H1 (cell line): Measurements from ENCODE around the gene CNST. TPM values are rescaled to one million over a fixed set of nuclear protein-coding genes. Genes with fewer than 3 reads are reported as not detected.

Source experiments
- CTCF ChIA-PET: fragments of 300-600 bp; sonication (Branson Sonifier 250); formaldehyde crosslinking; loops from one replicate; lab custom pipeline; 2021; ENCODE audit not compliant: partially characterized antibody; lab: Charles Lee
- POLR2A ChIA-PET: fragments of 300-600 bp; sonication (Branson Sonifier 250); formaldehyde crosslinking; loops from one replicate; lab custom pipeline; 2021; ENCODE audit warnings: inconsistent platforms; ENCODE audit not compliant: partially characterized antibody; lab: Charles Lee
- DNase-seq, 2 experiments: peaks; one replicate each; pipeline versions ENCODE4 v3.0.0 to v3.0.0-alpha.2; 2010 to 2022; ENCODE audit warnings: low spot score in 2 of 2, low read depth in 1 of 2, mixed read lengths in 1 of 2
- FAIRE-seq: peaks from 2 replicates; lab custom pipeline; 2011; peaks lifted over from hg19 to GRCh38; lab: Jason Lieb, UNC
- H2AFZ ChIP-seq: 2 replicates; pipeline ENCODE4 v1.8.1; 2012; ENCODE audit warnings: low read length, inconsistent platforms
- H2AK5ac ChIP-seq: 2 replicates; pipeline ENCODE4 v1.6.1; 2013; ENCODE audit warnings: low read depth, low read length
- H2BK120ac ChIP-seq: replicated peaks from 2 replicates; pipeline ENCODE3; 2013; ENCODE audit warnings: low read depth, low read length, inconsistent platforms
- H2BK12ac ChIP-seq: 2 replicates; pipeline ENCODE4 v1.6.1; 2013; ENCODE audit warnings: low read depth, low read length
- H2BK15ac ChIP-seq: 2 replicates; pipeline ENCODE4 v1.6.1; 2013; ENCODE audit warnings: low read length
- H2BK20ac ChIP-seq: 2 replicates; pipeline ENCODE4 v1.6.1; 2013; ENCODE audit warnings: low read length
- H2BK5ac ChIP-seq: 2 replicates; pipeline ENCODE4 v1.6.1; 2013; ENCODE audit warnings: low read depth, low read length
- H3K14ac ChIP-seq: 2 replicates; pipeline ENCODE4 v1.6.1; 2013; ENCODE audit warnings: inconsistent platforms; ENCODE audit not compliant: insufficient read length
- H3K18ac ChIP-seq: 2 replicates; pipeline ENCODE4 v1.6.1; 2013; ENCODE audit warnings: low read length; ENCODE audit errors: extremely low read depth
- H3K23ac ChIP-seq: 2 replicates; pipeline ENCODE4 v1.6.1; 2013; ENCODE audit warnings: inconsistent platforms; ENCODE audit not compliant: insufficient read length
- H3K23me2 ChIP-seq: 2 replicates; pipeline ENCODE4 v1.6.1; 2013; ENCODE audit warnings: low read depth, low read length
- H3K27ac ChIP-seq: 2 replicates; pipeline ENCODE4 v1.6.1; 2011; ENCODE audit warnings: low read depth, low read length, inconsistent platforms
- H3K27me3 ChIP-seq, 4 experiments: replicated peaks in 1 of 4; 1 replicate in 1 of 4; 2 replicates in 3 of 4; pipeline versions ENCODE4 v1.6.1 to v1.8.1; 2011 to 2013; ENCODE audit warnings: low read length in 3 of 4, mild to moderate bottlenecking in 3 of 4, inconsistent platforms in 2 of 4, mixed read lengths in 2 of 4, moderate library complexity in 1 of 4; ENCODE audit not compliant: control insufficient read depth in 3 of 4, insufficient read depth in 3 of 4; ENCODE audit errors: extremely low read depth in 1 of 4
- H3K36me3 ChIP-seq, 4 experiments: 2 replicates each; pipeline versions ENCODE4 v1.6.1 to v1.8.1; 2011 to 2013; ENCODE audit warnings: mild to moderate bottlenecking in 4 of 4, low read length in 3 of 4, moderate library complexity in 2 of 4, control low read depth in 1 of 4, inconsistent platforms in 1 of 4; ENCODE audit not compliant: insufficient read depth in 4 of 4, control insufficient read depth in 2 of 4
- H3K4ac ChIP-seq: replicated peaks from 2 replicates; pipeline ENCODE3; 2013; ENCODE audit warnings: low read length, low read depth, mixed read lengths, inconsistent platforms; ENCODE audit not compliant: insufficient read length
- H3K4me1 ChIP-seq, 4 experiments: replicated peaks in 1 of 4; 1 replicate in 1 of 4; 2 replicates in 3 of 4; pipeline versions ENCODE4 v1.6.1 to v1.8.1; 2011 to 2013; ENCODE audit warnings: low read length in 3 of 4, inconsistent platforms in 2 of 4, mixed read lengths in 1 of 4; ENCODE audit not compliant: insufficient read depth in 4 of 4, control insufficient read depth in 3 of 4
- H3K4me2 ChIP-seq, 2 experiments: 2 replicates each; pipeline versions ENCODE4 v1.6.1 to v1.8.1; 2011 to 2013; ENCODE audit warnings: low read depth in 2 of 2, low read length in 2 of 2, control low read depth in 1 of 2, inconsistent platforms in 1 of 2, mild to moderate bottlenecking in 1 of 2; ENCODE audit not compliant: insufficient read depth in 1 of 2
- H3K4me3 ChIP-seq, 4 experiments: fragments of 200-600, 300-600 bp in 1 of 4; sonication (generic), shearing (Covaris generic), sonication (Bioruptor Twin) in 1 of 4; 2 replicates each; pipeline versions ENCODE4 v1.5.1 to v1.8.1; 2011 to 2016; ENCODE audit warnings: low read length in 4 of 4, low read depth in 3 of 4, control low read depth in 2 of 4, inconsistent platforms in 2 of 4, mild to moderate bottlenecking in 2 of 4, mixed read lengths in 1 of 4, moderate library complexity in 1 of 4; ENCODE audit not compliant: insufficient read depth in 2 of 4; ENCODE audit errors: extremely low read depth in 1 of 4
- H3K56ac ChIP-seq: replicated peaks from 2 replicates; pipeline ENCODE3; 2013; ENCODE audit warnings: low read depth, mild to moderate bottlenecking, mixed read lengths, low read length, inconsistent platforms; ENCODE audit not compliant: insufficient read length
- H3K79me1 ChIP-seq: 2 replicates; pipeline ENCODE4 v1.6.1; 2013; ENCODE audit warnings: low read depth, low read length, control low read depth
- H3K79me2 ChIP-seq, 2 experiments: 2 replicates each; pipeline versions ENCODE4 v1.6.1 to v1.8.1; 2012 to 2013; ENCODE audit warnings: low read length in 2 of 2, mild to moderate bottlenecking in 2 of 2, inconsistent platforms in 1 of 2; ENCODE audit not compliant: insufficient read depth in 2 of 2, control insufficient read depth in 1 of 2
- H3K9ac ChIP-seq, 4 experiments: replicated peaks in 1 of 4; 1 replicate in 1 of 4; 2 replicates in 3 of 4; pipeline versions ENCODE4 v1.6.1 to v1.8.1; 2011 to 2013; ENCODE audit warnings: low read depth in 3 of 4, low read length in 3 of 4, control low read depth in 2 of 4, mild to moderate bottlenecking in 2 of 4, moderate library complexity in 2 of 4, inconsistent platforms in 1 of 4; ENCODE audit errors: extremely low read depth in 1 of 4
- H3K9me3 ChIP-seq, 2 experiments: 2 replicates each; pipeline versions ENCODE4 v1.6.1 to v1.8.1; 2012 to 2013; ENCODE audit warnings: mild to moderate bottlenecking in 2 of 2, moderate library complexity in 2 of 2, control low read depth in 1 of 2, inconsistent platforms in 1 of 2, low read depth in 1 of 2, low read length in 1 of 2, mixed read lengths in 1 of 2; ENCODE audit not compliant: insufficient read depth in 2 of 2
- H4K20me1 ChIP-seq, 2 experiments: replicated peaks in 1 of 2; 2 replicates each; pipeline versions ENCODE3 to v1.8.1; 2011 to 2013; ENCODE audit warnings: inconsistent platforms in 2 of 2, low read length in 2 of 2, mild to moderate bottlenecking in 1 of 2; ENCODE audit not compliant: insufficient read depth in 2 of 2, control insufficient read depth in 1 of 2
- H4K5ac ChIP-seq: 2 replicates; pipeline ENCODE4 v1.6.1; 2013; ENCODE audit warnings: low read length, low read depth, mixed read lengths, inconsistent platforms; ENCODE audit not compliant: insufficient read length
- H4K8ac ChIP-seq: 2 replicates; pipeline ENCODE4 v1.8.0; 2013; ENCODE audit warnings: mild to moderate bottlenecking, moderate library complexity, low read length, inconsistent platforms; ENCODE audit not compliant: insufficient read depth; ENCODE audit errors: extremely low read depth
- H4K91ac ChIP-seq: replicated peaks from 2 replicates; pipeline ENCODE3; 2013; ENCODE audit warnings: low read length, mixed read lengths, inconsistent platforms; ENCODE audit not compliant: insufficient read length
- E2F6 ChIP-seq: IDR thresholded peaks from 2 replicates; pipeline ENCODE4 v1.6.1; 2012; ENCODE audit warnings: inconsistent platforms
- FOSL1 ChIP-seq: IDR thresholded peaks from 2 replicates; pipeline ENCODE4 v1.6.1; 2011; ENCODE audit warnings: mild to moderate bottlenecking, low read depth, low read length, moderate library complexity; ENCODE audit not compliant: insufficient read depth
- GTF2F1 ChIP-seq: IDR thresholded peaks from 2 replicates; pipeline ENCODE4 v1.6.1; 2012; ENCODE audit warnings: low read depth, low read length, improper control_type of control experiment, borderline replicate concordance
- HDAC2 ChIP-seq, 2 experiments: fragments of 300-600 bp in 1 of 2; sonication (generic) in 1 of 2; IDR thresholded peaks; 2 replicates each; pipeline ENCODE4 v1.6.1; 2011 to 2012; ENCODE audit warnings: low read depth in 2 of 2, low read length in 2 of 2, mild to moderate bottlenecking in 2 of 2, moderate library complexity in 2 of 2, borderline replicate concordance in 1 of 2, inconsistent platforms in 1 of 2
- KDM4A ChIP-seq: IDR thresholded peaks from one replicate; pipeline ENCODE4 v1.7.1; 2012; ENCODE audit warnings: low read depth, mild to moderate bottlenecking, moderate library complexity, low read length, inconsistent platforms; ENCODE audit not compliant: severe bottlenecking
- NRF1 ChIP-seq: IDR thresholded peaks from 2 replicates; pipeline ENCODE4 v1.6.1; 2011; ENCODE audit warnings: mild to moderate bottlenecking, low read depth, low read length, improper control_type of control experiment
- PHF8 ChIP-seq: fragments of 200-600 bp; sonication (generic); conservative IDR thresholded peaks from 2 replicates; pipeline ENCODE4 v1.7.1; 2012; ENCODE audit warnings: low read depth, mild to moderate bottlenecking, inconsistent platforms, low read length, moderate library complexity
- RXRA ChIP-seq: IDR thresholded peaks from 2 replicates; pipeline ENCODE4 v1.6.1; 2011; ENCODE audit warnings: low read depth, mild to moderate bottlenecking, low read length, moderate library complexity; ENCODE audit not compliant: insufficient read depth
- TAF7 ChIP-seq: optimal IDR thresholded peaks from 2 replicates; pipeline ENCODE3; 2011; ENCODE audit warnings: low read depth, mild to moderate bottlenecking, inconsistent platforms, low read length, moderate library complexity, borderline replicate concordance
- WGBS, 2 experiments: shearing (Covaris generic) in 1 of 2; methylation state at CpG; one replicate each; pipeline versions ENCODE4 v1.1.6 to v1.1.7; 2013 to 2015; ENCODE audit warnings: low lambda C conversion rate in 2 of 2, mixed read lengths in 2 of 2, inconsistent platforms in 1 of 2, low coverage in 1 of 2, missing lambda C conversion rate in 1 of 2; ENCODE audit not compliant: insufficient replicate concordance in 2 of 2, insufficient coverage in 1 of 2, insufficient read length in 1 of 2; ENCODE audit errors: extremely low coverage in 1 of 2, missing lambda C conversion rate in 1 of 2; 5-methylcytosine and 5-hydroxymethylcytosine counted together
- polyA plus RNA-seq, 7 experiments: library from polyadenylated mRNA; depleted of rRNA in 3 of 7; stranded (reverse) in 5 of 7; unstranded in 2 of 7; fragments of >200 nt in 5 of 7; fragments of 200-250 nt in 2 of 7; gene quantifications; 1 replicate in 5 of 7; 2 replicates in 1 of 7; 4 replicates in 1 of 7; pipeline versions ENCODE4 v1.2.1 to v1.2.3, GENCODE V29; 2011 to 2013; ENCODE audit warnings: missing spikeins in 2 of 7, mixed read lengths in 2 of 7
- total RNA-seq: library from RNA; stranded (reverse); fragmentation: NEBNext Ultra II Directional; extraction: Animal tissue kit (Norgen Biotek cat#: 25700); gene quantifications from 2 replicates; pipeline ENCODE4 v1.2.1, GENCODE V29; 2021

The CNST gene
- total and polyA plus RNA-seq, 2 of the 8 experiments (the other 6 are each of a cell fraction or from before 2014, with no cell fraction given) = 5.3 to 21.3 TPM

DNA sequence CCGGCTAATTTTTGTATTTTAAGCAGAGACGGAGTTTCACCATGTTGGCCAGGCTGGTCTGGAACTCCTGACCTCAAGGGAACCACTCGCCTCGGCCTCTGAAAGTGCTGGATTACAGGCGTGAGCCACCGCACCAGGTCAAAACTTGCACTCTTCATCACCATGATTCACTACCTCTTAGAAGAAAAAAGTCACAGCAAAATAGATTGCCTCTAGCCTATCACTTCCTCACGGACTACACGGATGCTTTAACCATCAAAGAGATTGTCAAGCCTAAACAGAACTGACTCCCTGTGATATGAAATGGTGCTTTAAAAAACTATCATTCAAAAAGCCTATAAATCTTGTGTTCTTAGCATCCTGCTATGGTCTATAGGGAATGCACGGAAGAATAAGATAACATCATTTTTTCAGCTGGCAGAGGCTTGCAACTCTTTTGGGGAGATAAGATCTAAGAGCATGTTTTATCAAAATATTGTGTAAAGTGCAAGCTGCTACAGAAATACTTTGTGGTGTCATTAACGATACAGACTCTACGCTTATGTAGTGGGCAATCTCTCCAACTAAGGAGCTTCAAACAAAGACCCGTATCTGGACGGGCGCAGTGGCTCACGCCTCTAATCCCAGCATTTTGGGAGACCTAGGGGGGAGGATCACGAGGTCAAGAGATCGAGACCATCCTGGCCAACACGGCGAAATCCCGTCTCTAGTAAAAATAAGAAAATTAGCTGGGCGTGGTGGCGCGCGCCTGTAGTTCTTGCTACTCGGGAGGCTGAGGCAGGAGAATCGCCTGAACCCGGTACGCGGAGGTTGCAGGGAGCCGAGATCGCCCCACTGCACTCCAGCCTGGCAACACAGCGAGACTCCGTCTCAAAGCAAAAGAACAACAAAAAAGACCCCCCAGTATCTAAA is 1.2 kb upstream of the CNST start:
- Histone ChIP-seq H2BK20ac (no peak overlapping the region), H4K20me1 (peaks cover 0 to under 1% of the 10 kb centered on the region in 2 experiments), H4K91ac (no peak overlapping the region), H3K27me3 (no peaks in the 10 kb centered on the region), H3K14ac (no peak overlapping the region), H2BK5ac (no peak overlapping the region; the same call in 1 of the 2 replicates), H3K23me2 (no peaks in the 10 kb centered on the region), H2AK5ac (no peak overlapping the region), H2BK12ac (no peak overlapping the region), H3K4me1 (peaks cover 0 to 5% (median 2%) of the 10 kb centered on the region in 4 experiments; a peak in 2 of 7 replicates), H3K18ac (no peak overlapping the region), H3K9me3 (no peaks in the 10 kb centered on the region), H3K79me1 (no peaks in the 10 kb centered on the region; the same call in 1 of the 2 replicates), H3K9ac (peak overlapping the region; percentile 51 to 84 (median 74); a peak in 6 of 7 replicates), H2AFZ (0 out of 2 replicates have a peak overlapping the region, but pooled peaks have one; percentile 81), H3K23ac (no peak overlapping the region), H3K4me3 (peak overlapping the region; percentile 81 to 98 (median 96)), H3K4ac (no peak overlapping the region), H3K27ac (peak overlapping the region; percentile 66; the same call in 1 of the 2 replicates), H3K36me3 (peaks cover 0 to 11% (median 6%) of the 10 kb centered on the region in 4 experiments; a peak in 5 of 8 replicates), H3K56ac (no peak overlapping the region), H4K8ac (no peak overlapping the region), H4K5ac (no peak overlapping the region), H3K79me2 (peaks cover 7 to 68% of the 10 kb centered on the region in 2 experiments), H2BK120ac (no peak overlapping the region), H3K4me2 (peak overlapping the region; percentile 62 to 71), H2BK15ac (no peak overlapping the region)
- WGBS, 2 experiments = 63% methylated on average over 33 of the region's 33 CpGs; no CpG with 5 or more reads in 1 of the 2 experiments
- DNase-seq (no peak), FAIRE-seq (no peak)
- CTCF ChIA-PET = interaction anchor here (0.8 to 2.1 kb wide), 2 partner anchors 33 to 35 kb away, joined by 3 to 6 read pairs; no protein-coding TSS in a partner anchor
- no peak for TF ChIP-seq PHF8
- TF ChIP-seq NRF1 = no peak
- TF ChIP-seq GTF2F1 = no peak
- no peak for TF ChIP-seq FOSL1
- TF ChIP-seq HDAC2 (IDR thresholded peaks at IDR 0.05; ENCODE audit: borderline replicate concordance in 1 of 2, low read depth in 2 of 2, low read length in 2 of 2) = 0 out of 4 replicates have a peak, but pooled peaks of 1 of the 2 experiments have one; percentile 10
- no peak for TF ChIP-seq TAF7
- no peak for TF ChIP-seq E2F6
- no peak for TF ChIP-seq RXRA
- TF ChIP-seq KDM4A = no peak
- POLR2A ChIA-PET = interaction anchor here (1.1 to 3.8 kb wide), 7 partner anchors 10 to 58 kb away, joined by 3 to 17 read pairs (median 4); partner anchors contain the start of gene SMYD3
